Measurements from ENCODE around the gene GYPA. TPM values are rescaled to one million over a fixed set of nuclear protein-coding genes. Genes with fewer than 3 reads are reported as not detected.
"Not testable (repeated sequence)": the region's sequence is repeated elsewhere in the genome, so short reads cannot be mapped to it uniquely, and the experiment has no call there.

GYPA gene
- total RNA-seq, 1 donor from 2014 or later: not detected

DNA sequence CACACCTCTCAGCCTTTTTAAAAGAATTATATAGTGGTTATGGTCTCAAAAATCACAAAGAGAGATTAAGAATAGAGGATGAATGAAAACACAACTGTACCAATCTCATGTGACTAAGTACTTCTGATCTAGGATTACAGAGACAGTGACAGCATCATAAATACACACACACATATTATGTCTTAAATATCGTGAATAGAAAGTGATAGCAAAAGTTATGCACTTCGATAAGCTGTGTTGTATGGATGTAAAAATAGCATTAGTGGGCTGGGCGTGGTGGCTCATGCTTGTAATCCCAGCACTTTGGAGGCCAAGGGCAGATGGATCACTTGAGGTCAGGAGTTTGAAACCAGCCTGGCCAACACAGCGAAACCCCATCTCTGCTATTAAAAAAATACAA lies 25.0 kb downstream of the GYPA start:
- Mint-ChIP-seq H3K9me3 (ENCODE audit: unreplicated experiment) (no peaks in the 10 kb centered on the region), H3K4me1 (ENCODE audit: unreplicated experiment) (no peaks in the 10 kb centered on the region), H3K4me3 (ENCODE audit: unreplicated experiment) (no peak overlapping the region), H3K36me3 (ENCODE audit: low read depth, unreplicated experiment) (no peaks in the 10 kb centered on the region), H3K27ac (ENCODE audit: unreplicated experiment) (no peak overlapping the region), H3K27me3 (ENCODE audit: unreplicated experiment) (no peaks in the 10 kb centered on the region)
- TF ChIP-seq, protein P1, sequence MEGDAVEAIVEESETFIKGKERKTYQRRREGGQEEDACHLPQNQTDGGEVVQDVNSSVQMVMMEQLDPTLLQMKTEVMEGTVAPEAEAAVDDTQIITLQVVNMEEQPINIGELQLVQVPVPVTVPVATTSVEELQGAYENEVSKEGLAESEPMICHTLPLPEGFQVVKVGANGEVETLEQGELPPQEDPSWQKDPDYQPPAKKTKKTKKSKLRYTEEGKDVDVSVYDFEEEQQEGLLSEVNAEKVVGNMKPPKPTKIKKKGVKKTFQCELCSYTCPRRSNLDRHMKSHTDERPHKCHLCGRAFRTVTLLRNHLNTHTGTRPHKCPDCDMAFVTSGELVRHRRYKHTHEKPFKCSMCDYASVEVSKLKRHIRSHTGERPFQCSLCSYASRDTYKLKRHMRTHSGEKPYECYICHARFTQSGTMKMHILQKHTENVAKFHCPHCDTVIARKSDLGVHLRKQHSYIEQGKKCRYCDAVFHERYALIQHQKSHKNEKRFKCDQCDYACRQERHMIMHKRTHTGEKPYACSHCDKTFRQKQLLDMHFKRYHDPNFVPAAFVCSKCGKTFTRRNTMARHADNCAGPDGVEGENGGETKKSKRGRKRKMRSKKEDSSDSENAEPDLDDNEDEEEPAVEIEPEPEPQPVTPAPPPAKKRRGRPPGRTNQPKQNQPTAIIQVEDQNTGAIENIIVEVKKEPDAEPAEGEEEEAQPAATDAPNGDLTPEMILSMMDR (IDR thresholded peaks at IDR 0.05; ENCODE audit: unreplicated experiment): no peak
- no peak for DNase-seq (ENCODE audit: low spot score)

DNA sequence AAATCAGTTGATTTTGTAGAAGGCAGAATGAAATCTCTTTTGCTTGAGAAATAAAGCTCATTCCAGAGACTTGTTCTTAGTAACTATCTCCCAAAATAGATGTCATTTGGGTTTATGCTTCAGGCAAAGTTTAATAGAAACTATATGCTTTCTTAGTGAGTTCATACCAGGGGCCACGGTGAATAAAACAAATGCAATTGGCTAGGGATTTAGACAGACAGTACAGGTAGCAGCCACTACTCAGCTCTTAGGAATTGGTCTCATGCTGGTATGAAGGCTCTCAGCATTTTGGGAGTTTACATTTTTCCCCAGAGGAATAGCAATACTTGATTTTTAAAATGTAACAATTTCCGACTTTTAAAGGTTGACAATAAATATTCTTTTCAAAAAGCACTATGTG lies 27.0 kb downstream of the GYPA start:
- Mint-ChIP-seq H3K27me3 (ENCODE audit: unreplicated experiment) (no peaks in the 10 kb centered on the region), H3K4me3 (ENCODE audit: unreplicated experiment) (no peak overlapping the region), H3K36me3 (ENCODE audit: low read depth, unreplicated experiment) (no peaks in the 10 kb centered on the region), H3K9me3 (ENCODE audit: unreplicated experiment) (no peaks in the 10 kb centered on the region), H3K4me1 (ENCODE audit: unreplicated experiment) (no peaks in the 10 kb centered on the region), H3K27ac (ENCODE audit: unreplicated experiment) (no peak overlapping the region)
- TF ChIP-seq, protein P1 (IDR thresholded peaks at IDR 0.05; ENCODE audit: unreplicated experiment): no peak
- DNase-seq (ENCODE audit: low spot score): no peak

DNA sequence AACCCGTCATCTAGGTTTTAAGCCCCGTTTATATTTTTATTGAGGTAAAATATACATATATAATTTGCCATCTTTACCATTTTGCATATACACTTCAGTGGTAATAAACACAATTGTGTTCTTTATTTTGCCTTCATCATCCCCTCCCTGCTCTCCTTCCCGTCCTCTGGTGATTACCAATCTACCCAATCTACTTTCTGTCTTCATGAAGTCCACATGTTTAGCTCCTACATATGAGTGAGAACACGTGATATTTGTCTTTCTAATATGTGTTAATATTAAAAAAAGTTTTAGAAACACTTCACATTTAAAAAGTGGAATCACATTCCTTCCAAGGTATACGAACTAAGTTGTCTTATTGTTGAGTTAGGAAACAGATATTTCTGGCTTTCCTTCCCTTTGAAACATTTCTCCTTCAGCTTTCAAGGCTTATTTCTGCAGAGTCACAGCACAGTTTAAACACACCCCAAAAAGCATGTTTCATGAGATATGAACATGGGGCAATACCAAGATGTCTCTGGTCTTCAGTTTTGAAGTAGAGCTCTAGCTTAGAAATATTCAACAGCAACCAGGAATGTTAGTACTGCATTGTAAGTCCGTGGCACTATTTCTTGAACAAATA lies 35.9 kb downstream of the GYPA start:
- no peak for DNase-seq (ENCODE audit: low spot score)
- TF ChIP-seq, protein P1 (IDR thresholded peaks at IDR 0.05; ENCODE audit: unreplicated experiment): no peak
- no peaks in the 10 kb centered on the region for H3K27me3 Mint-ChIP-seq (ENCODE audit: unreplicated experiment)
- H3K36me3 Mint-ChIP-seq (ENCODE audit: low read depth, unreplicated experiment): no peaks in the 10 kb centered on the region
- H3K9me3 Mint-ChIP-seq (ENCODE audit: unreplicated experiment): no peaks in the 10 kb centered on the region
- no peaks in the 10 kb centered on the region for H3K4me1 Mint-ChIP-seq (ENCODE audit: unreplicated experiment)
- no peak overlapping the region for H3K27ac Mint-ChIP-seq (ENCODE audit: unreplicated experiment)
- H3K4me3 Mint-ChIP-seq (ENCODE audit: unreplicated experiment): no peak overlapping the region

DNA sequence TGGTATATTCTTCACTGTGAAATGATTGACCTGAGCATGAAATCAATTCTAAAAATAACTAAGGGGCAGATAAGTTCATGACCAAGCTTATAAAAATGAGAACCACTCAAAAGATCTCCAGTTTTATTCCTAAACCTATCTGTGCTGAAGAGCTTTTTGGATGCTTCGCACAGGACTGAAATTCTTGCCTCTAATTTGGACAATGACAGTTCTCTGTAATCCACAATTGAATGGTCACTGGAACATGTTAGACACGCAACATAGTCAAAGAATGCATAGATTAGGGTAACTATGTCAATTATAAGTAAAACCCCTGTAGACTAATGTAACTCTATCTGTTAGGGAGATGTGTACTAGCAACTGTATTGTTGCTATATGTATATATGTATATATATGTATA lies 42.7 kb downstream of the GYPA start:
- H3K27me3 Mint-ChIP-seq (ENCODE audit: unreplicated experiment); H3K9me3 Mint-ChIP-seq (ENCODE audit: unreplicated experiment); DNase-seq (ENCODE audit: low spot score); H3K36me3 Mint-ChIP-seq (ENCODE audit: low read depth, unreplicated experiment); H3K4me3 Mint-ChIP-seq (ENCODE audit: unreplicated experiment); H3K27ac Mint-ChIP-seq (ENCODE audit: unreplicated experiment); H3K4me1 Mint-ChIP-seq (ENCODE audit: unreplicated experiment): not testable (repeated sequence)

DNA sequence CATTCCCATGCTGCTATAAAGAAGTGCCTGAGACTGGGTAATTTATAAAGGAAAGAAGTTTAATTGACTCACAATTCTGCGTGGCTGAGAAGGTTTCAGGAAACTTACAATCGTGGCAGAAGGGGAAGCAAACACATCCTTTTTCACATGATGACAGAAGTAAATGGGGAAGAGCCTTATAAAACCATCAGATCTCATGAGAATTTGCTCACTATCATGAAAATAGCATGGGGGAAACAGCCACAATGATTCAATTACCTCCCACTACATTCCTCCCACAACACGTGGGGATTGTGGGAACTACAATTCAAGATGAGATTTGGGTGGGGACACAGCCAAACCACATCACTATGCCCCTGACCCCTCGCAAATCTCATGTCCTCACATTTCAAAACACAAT lies 46.5 kb downstream of the GYPA start:
- not testable (repeated sequence) for DNase-seq (ENCODE audit: low spot score); H3K27ac Mint-ChIP-seq (ENCODE audit: unreplicated experiment); H3K4me1 Mint-ChIP-seq (ENCODE audit: unreplicated experiment); H3K9me3 Mint-ChIP-seq (ENCODE audit: unreplicated experiment); H3K36me3 Mint-ChIP-seq (ENCODE audit: low read depth, unreplicated experiment); H3K4me3 Mint-ChIP-seq (ENCODE audit: unreplicated experiment); H3K27me3 Mint-ChIP-seq (ENCODE audit: unreplicated experiment)

DNA sequence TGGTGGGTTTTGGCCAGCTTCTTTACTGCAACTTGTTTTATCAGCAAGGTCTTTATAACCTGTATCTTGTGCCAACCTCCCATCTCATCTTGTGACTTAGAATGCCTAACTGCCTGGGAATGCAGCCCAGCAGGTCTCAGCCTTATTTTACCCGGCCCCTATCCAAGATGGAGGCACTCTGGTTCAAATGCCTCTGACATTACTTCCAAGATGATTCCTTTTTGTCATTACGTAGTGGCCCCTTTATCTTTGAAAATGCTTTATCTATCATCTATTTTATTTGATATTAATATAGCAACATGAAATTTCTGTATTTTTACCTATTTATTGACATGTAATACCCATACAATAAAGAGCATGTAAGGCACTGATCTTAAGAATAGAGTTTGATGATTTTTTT lies 49.3 kb downstream of the GYPA start:
- DNase-seq (ENCODE audit: low spot score); H3K4me3 Mint-ChIP-seq (ENCODE audit: unreplicated experiment); H3K27ac Mint-ChIP-seq (ENCODE audit: unreplicated experiment); H3K4me1 Mint-ChIP-seq (ENCODE audit: unreplicated experiment); H3K9me3 Mint-ChIP-seq (ENCODE audit: unreplicated experiment); H3K27me3 Mint-ChIP-seq (ENCODE audit: unreplicated experiment); H3K36me3 Mint-ChIP-seq (ENCODE audit: low read depth, unreplicated experiment): not testable (repeated sequence)
